A673 (cell line): ENCODE measurements around the gene CDKN2C. TPM values are rescaled to one million over a fixed set of nuclear protein-coding genes. Genes with fewer than 3 reads are reported as not detected.
"Not testable (repeated sequence)": the region's sequence is repeated elsewhere in the genome, so short reads cannot be mapped to it uniquely, and the experiment has no call there.

Experiments
- BruUV-seq: library from RNA; stranded (reverse); fragments of 400-500 nt; replicated peaks from 2 replicates; lab custom pipeline; 2021; lab: Mats Ljungman, UMichigan
- CTCF ChIA-PET: fragments of 300-600 bp; sonication (Branson Sonifier 250); formaldehyde crosslinking; loops from one replicate; lab custom pipeline; 2022; ENCODE audit warnings: antibody characterized with exemption; lab: Charles Lee
- POLR2A ChIA-PET: fragments of 300-600 bp; sonication (Branson Sonifier 250); formaldehyde crosslinking; loops from one replicate; lab custom pipeline; 2022; ENCODE audit warnings: antibody characterized with exemption; ENCODE audit not compliant: low non-redundant PET; lab: Charles Lee
- DNase-seq: peaks from one replicate; pipeline ENCODE4 v3.0.0-alpha.2; 2015; ENCODE audit warnings: low spot score
- H3K27ac ChIP-seq: fragments of 200-600 bp; sonication (generic); 2 replicates; pipeline ENCODE4 v1.5.1; 2016; ENCODE audit warnings: mixed run types, low read depth, mild to moderate bottlenecking, mixed read lengths, antibody characterized with exemption, low read length; ENCODE audit not compliant: poor library complexity, severe bottlenecking
- H3K27me3 ChIP-seq: fragments of 200-600 bp; sonication (generic); replicated peaks from 2 replicates; pipeline ENCODE4 v1.6.1; 2017; ENCODE audit warnings: mixed run types, low read depth, mild to moderate bottlenecking, mixed read lengths, antibody characterized with exemption, low read length; ENCODE audit not compliant: insufficient read depth, poor library complexity
- H3K36me3 ChIP-seq: fragments of 200-600 bp; sonication (generic); 2 replicates; pipeline ENCODE4 v1.6.1; 2016; ENCODE audit warnings: mixed run types, mild to moderate bottlenecking, mixed read lengths, antibody characterized with exemption, low read length; ENCODE audit not compliant: insufficient read depth, poor library complexity, severe bottlenecking
- H3K4me1 ChIP-seq: fragments of 200-600 bp; sonication (generic); 2 replicates; pipeline ENCODE4 v1.6.1; 2017; ENCODE audit warnings: mixed run types, mild to moderate bottlenecking, mixed read lengths, antibody characterized with exemption, low read length; ENCODE audit not compliant: insufficient read depth, poor library complexity, severe bottlenecking
- H3K4me3 ChIP-seq: fragments of 200-600 bp; sonication (generic); 2 replicates; pipeline ENCODE4 v1.5.1; 2016; ENCODE audit warnings: low read depth, mixed run types, mild to moderate bottlenecking, mixed read lengths, low read length; ENCODE audit not compliant: poor library complexity, severe bottlenecking
- H3K9me3 ChIP-seq: fragments of 200-600 bp; sonication (generic); 2 replicates; pipeline ENCODE4 v1.6.1; 2016; ENCODE audit warnings: mixed run types, low read depth, mild to moderate bottlenecking, mixed read lengths, antibody characterized with exemption, low read length; ENCODE audit not compliant: poor library complexity, severe bottlenecking
- EZH2 ChIP-seq: fragments of 200-600 bp; sonication (generic); IDR thresholded peaks from 2 replicates; pipeline ENCODE4 v1.6.1; 2017; ENCODE audit warnings: borderline replicate concordance, low read depth, mild to moderate bottlenecking, mixed read lengths, antibody characterized with exemption, low read length; ENCODE audit not compliant: poor library complexity, severe bottlenecking
- intact Hi-C: fragments of 100-400 bp; cut with micrococcal nuclease; formaldehyde crosslinking; loops from one replicate; pipeline ENCODE4 v1.10.0; 2022; ENCODE audit not compliant: unreplicated experiment
- total RNA-seq: library from RNA; stranded (reverse); gene quantifications from 2 replicates; pipeline ENCODE4 v1.2.3, GENCODE V29; 2021
- TF ChIP-seq, protein P1 (sequence below): fragments of 300-800, 200-600 bp; sonication (generic); conservative IDR thresholded peaks from 2 replicates; pipeline ENCODE4 v1.5.1; 2017; ENCODE audit warnings: low read depth, mild to moderate bottlenecking, antibody characterized with exemption, low read length, moderate library complexity, mixed read lengths

The CDKN2C gene
- total RNA-seq, 1 experiment from 2014 or later = 53.5 TPM

DNA sequence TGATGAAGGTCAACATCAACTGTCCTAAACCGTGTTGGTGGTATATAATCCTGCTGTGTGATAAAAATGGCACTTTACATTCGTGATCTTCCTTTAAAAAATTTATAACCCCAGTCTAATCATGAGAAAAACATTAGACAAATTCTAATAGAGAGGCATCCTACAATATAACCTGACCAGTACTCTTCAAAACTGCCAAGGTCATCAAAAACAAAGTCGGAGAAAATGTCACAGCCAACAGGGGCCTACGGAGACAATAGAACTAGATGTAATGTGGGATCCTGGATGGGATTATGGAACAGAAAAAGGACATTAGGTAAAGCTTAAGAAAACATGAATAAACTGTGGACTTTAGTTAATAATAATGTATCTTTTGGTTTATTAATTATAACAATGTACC, 25.0 kb downstream of the CDKN2C start:
- H3K4me1 ChIP-seq = no peaks in the 10 kb centered on the region
- BruUV-seq = no TSS peak
- no peak for DNase-seq
- no peaks in the 10 kb centered on the region for H3K36me3 ChIP-seq
- TF ChIP-seq EZH2 = no peak
- TF ChIP-seq, protein P1, sequence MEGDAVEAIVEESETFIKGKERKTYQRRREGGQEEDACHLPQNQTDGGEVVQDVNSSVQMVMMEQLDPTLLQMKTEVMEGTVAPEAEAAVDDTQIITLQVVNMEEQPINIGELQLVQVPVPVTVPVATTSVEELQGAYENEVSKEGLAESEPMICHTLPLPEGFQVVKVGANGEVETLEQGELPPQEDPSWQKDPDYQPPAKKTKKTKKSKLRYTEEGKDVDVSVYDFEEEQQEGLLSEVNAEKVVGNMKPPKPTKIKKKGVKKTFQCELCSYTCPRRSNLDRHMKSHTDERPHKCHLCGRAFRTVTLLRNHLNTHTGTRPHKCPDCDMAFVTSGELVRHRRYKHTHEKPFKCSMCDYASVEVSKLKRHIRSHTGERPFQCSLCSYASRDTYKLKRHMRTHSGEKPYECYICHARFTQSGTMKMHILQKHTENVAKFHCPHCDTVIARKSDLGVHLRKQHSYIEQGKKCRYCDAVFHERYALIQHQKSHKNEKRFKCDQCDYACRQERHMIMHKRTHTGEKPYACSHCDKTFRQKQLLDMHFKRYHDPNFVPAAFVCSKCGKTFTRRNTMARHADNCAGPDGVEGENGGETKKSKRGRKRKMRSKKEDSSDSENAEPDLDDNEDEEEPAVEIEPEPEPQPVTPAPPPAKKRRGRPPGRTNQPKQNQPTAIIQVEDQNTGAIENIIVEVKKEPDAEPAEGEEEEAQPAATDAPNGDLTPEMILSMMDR = no peak
- intact Hi-C loops = no loop called here
- CTCF ChIA-PET = no interaction called here
- H3K4me3 ChIP-seq = no peak overlapping the region
- POLR2A ChIA-PET = no interaction called here
- H3K27me3 ChIP-seq = no peaks in the 10 kb centered on the region
- H3K9me3 ChIP-seq = no peaks in the 10 kb centered on the region
- H3K27ac ChIP-seq = no peak overlapping the region

GRCh38 chr1:50995651-50996050, 25.6 kb downstream of the CDKN2C start:
- no peak for DNase-seq
- no peaks in the 10 kb centered on the region for H3K27me3 ChIP-seq
- intact Hi-C loops = no loop called here
- H3K27ac ChIP-seq = no peak overlapping the region
- no peak for TF ChIP-seq EZH2
- TF ChIP-seq, protein P1 = no peak
- H3K4me1 ChIP-seq = no peaks in the 10 kb centered on the region
- no peak overlapping the region for H3K4me3 ChIP-seq
- POLR2A ChIA-PET = no interaction called here
- no peaks in the 10 kb centered on the region for H3K9me3 ChIP-seq
- CTCF ChIA-PET = no interaction called here
- H3K36me3 ChIP-seq = no peaks in the 10 kb centered on the region
- no TSS peak for BruUV-seq

GRCh38 chr1:50996083-50996482, 26.0 kb downstream of the CDKN2C start:
- no TSS peak for BruUV-seq
- no peaks in the 10 kb centered on the region for H3K9me3 ChIP-seq
- POLR2A ChIA-PET = no interaction called here
- TF ChIP-seq EZH2 = no peak
- TF ChIP-seq, protein P1 = no peak
- intact Hi-C loops = no loop called here
- H3K36me3 ChIP-seq = no peaks in the 10 kb centered on the region
- H3K4me1 ChIP-seq = no peaks in the 10 kb centered on the region
- H3K4me3 ChIP-seq = no peak overlapping the region
- no peak for DNase-seq
- CTCF ChIA-PET = no interaction called here
- H3K27ac ChIP-seq = no peak overlapping the region
- no peaks in the 10 kb centered on the region for H3K27me3 ChIP-seq

- H3K4me3 ChIP-seq, DNase-seq, H3K27me3 ChIP-seq, H3K36me3 ChIP-seq, CTCF ChIA-PET, intact Hi-C loops, BruUV-seq, H3K4me1 ChIP-seq, H3K27ac ChIP-seq, H3K9me3 ChIP-seq: not testable (repeated sequence)
- POLR2A ChIA-PET = interaction anchor here (0.6 kb wide), 1 partner anchor 23 kb away, joined by 3 read pairs; no protein-coding TSS in a partner anchor
Observed at GRCh38 chr1:50999375-50999774, 29.3 kb downstream of the CDKN2C start.
